ENCODE results near the gene ATXN10. TPM values are rescaled to one million over a fixed set of nuclear protein-coding genes. Genes with fewer than 3 reads are reported as not detected.
"Not testable (repeated sequence)": the region's sequence is repeated elsewhere in the genome, so short reads cannot be mapped to it uniquely, and the experiment has no call there.

The ATXN10 gene
- total RNA-seq, 1 donor from 2014 or later = 156 TPM

GRCh38 chr22:45774001-45774670 is 102.5 kb downstream of the ATXN10 start:
- no peak for DNase-seq (ENCODE audit: low spot score)
- intact Hi-C loops (cut with DNase I) = no loop called here

DNA sequence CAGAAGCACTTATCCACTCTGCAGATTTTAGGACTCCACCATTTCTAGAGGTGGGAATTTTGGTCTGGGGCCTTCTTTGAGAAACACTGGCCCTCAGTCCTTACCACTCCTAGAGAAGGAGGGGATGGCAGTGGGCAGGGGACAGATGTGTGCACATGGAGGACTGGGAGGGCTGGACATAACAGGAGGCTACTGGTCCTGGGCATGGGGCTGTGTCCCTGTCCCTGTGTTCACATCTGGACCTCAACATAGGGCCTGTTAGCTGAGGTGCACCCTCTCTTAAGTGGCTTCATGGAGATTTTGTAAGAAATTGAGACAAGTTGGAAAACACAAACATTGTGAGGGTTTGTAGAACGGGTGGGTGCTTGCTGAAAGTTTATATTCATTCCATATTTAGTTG is 103.4 kb downstream of the ATXN10 start:
- DNase-seq (ENCODE audit: low spot score) = no peak
- intact Hi-C loops (cut with DNase I) = no loop called here

DNA sequence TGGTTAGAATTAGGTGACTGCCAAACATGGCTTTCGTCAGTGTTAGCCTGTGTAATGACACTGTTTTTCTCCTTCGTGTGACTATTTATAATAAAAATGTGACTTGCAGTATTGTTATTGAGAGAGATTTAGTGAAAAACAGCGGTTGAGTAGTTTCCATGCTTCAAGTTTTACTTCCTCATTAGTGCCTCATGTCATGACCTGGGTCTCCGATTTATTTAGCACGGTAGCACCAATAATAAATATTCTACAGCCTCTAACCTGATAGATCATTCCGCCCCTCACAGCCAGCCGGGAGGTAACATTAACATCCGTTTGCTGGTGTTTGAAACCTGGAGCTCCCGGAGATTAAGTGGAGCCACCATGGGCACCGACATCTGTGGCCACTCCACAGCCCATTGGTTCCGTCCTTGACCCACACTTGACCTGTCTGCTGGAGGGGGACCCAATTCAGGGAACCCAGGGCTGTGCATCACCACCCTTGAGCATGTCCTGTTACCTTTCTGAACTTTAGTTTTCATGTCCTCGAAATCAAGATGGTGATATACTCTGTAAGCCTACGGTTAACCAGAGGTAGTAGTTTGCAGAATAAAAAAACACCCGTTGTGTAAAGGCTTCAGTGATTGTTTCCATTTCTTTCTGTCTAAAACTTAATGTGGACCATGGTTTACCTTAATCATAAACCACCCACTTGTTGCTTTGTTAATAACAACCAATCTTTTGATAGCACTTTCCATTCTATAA is 104.1 kb downstream of the ATXN10 start:
- DNase-seq (ENCODE audit: low spot score) = no peak
- intact Hi-C loops (cut with DNase I) = no loop called here

DNA sequence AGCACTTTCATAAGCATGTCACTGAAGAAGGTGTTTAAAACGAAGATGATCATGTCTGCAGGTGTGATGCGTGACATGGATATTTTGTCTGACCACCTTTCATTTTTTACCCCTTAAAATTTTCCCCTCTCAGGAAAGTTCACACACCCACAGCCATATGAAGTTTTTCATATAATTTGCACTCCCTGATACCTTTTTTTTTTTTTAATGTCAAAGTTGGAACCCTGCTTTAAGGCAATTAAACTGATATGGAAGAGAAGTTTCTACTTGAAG is 104.6 kb downstream of the ATXN10 start:
- intact Hi-C loops (cut with DNase I) = no loop called here
- no peak for DNase-seq (ENCODE audit: low spot score)

DNA sequence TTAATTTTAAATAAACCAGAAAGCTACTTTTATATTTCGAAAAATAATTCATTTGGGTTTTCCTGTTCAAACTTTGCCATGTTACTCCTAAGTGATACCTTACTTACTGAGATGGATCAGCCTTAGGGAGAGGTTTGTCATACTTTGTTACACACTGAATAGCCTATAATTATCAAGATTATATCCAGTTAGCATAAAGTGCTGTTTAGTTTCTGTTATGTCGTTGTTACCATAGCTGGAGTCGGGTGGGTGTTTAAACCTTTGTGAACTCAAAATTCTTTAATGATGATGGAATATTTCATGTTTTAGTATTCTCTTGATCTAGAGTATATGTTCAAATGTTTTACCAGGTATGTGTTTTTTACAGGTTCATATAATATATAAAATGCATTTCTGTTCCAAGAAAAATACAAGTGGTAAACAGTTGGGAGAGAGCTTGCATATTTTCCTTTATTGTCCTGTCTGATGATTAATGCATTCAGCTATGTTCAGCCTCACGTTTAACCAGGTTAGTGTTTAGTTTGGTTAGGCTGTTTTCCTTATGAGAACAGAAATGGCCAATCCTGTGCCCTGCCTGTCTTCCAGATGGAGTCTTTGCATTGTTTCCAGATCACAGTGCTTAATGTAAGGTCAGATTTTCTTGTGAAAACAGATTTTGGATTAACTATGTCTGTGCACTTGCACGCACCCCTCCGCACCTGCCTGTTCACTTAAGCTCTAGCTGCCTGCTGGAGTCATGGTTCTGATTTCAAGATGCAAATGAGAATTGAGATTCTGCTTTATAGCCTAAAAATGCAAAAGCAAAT is 105.6 kb downstream of the ATXN10 start:
- intact Hi-C loops (cut with DNase I) = no loop called here
- no peak for DNase-seq (ENCODE audit: low spot score)

DNA sequence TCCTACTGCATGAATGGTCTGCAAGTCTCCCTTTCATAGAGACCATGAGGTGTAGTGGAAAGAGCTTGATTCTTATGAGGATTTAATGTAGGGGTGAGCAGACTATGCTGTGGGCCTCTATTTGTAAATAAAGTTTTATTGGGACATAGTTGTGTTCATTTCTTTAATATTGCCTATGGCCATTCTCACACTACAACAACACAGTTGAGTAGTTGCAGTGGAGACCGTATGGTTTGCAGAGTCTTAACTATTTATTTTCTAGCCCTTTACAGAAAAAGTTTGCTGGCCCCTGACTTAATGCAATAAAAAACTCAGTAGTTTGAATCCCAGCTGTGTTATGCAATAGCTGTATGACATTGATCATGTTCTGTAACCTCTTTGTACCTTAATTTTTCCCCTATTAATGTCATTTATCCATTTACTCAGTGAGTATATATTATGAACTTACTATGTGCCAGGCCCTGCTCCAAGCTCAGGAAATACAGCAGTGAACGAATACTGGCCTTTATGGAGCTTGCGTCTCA is 106.3 kb downstream of the ATXN10 start:
- intact Hi-C loops (cut with DNase I) = no loop called here
- no peak for DNase-seq (ENCODE audit: low spot score)

DNA sequence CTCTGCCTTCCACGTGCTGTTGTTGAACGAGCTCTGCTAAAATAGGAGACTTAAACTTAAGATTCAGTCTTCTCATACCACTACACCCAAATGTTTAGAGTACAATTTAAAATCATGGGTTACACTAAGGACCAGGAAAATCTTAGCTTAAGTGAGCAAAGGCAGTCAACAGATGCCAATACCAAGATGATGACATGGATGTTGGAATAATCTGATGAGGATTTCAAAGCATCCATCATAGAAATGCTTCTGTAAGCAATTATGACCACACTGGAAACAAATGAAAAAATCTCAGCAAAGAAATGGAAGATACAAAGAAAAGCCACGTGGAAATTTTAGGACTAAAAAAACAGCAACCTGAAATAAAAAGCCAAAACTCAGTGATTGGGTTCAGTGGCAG is 109.8 kb downstream of the ATXN10 start:
- DNase-seq (ENCODE audit: low spot score) = no peak
- intact Hi-C loops (cut with DNase I) = no loop called here

GRCh38 chr22:45781966-45782365 is 110.3 kb downstream of the ATXN10 start:
- intact Hi-C loops (cut with DNase I) = no loop called here
- no peak for DNase-seq (ENCODE audit: low spot score)

- DNase-seq (ENCODE audit: low spot score) = no peak
- intact Hi-C loops (cut with DNase I) = no loop called here
These were observed 111.4 kb downstream of the ATXN10 start for GRCh38 chr22:45783021-45783420.

GRCh38 chr22:45783690-45784089 is 112.1 kb downstream of the ATXN10 start:
- intact Hi-C loops (cut with DNase I) = no loop called here
- DNase-seq (ENCODE audit: low spot score) = no peak

- intact Hi-C loops (cut with DNase I) = no loop called here
- no peak for DNase-seq (ENCODE audit: low spot score)
These were observed 113.0 kb downstream of the ATXN10 start for GRCh38 chr22:45784357-45785277.

GRCh38 chr22:45785458-45785857 is 113.8 kb downstream of the ATXN10 start:
- DNase-seq (ENCODE audit: low spot score) = no peak

GRCh38 chr22:45786726-45787125 is 115.1 kb downstream of the ATXN10 start:
- intact Hi-C loops (cut with DNase I) = no loop called here
- no peak for DNase-seq (ENCODE audit: low spot score)

More at GRCh38 chr22:45785458-45785857, 113.8 kb downstream of the ATXN10 start:
- intact Hi-C loops (cut with DNase I) = no loop called here

GRCh38 chr22:45787759-45788158 is 116.1 kb downstream of the ATXN10 start:
- no peak for DNase-seq (ENCODE audit: low spot score)
- intact Hi-C loops (cut with DNase I) = no loop called here

DNA sequence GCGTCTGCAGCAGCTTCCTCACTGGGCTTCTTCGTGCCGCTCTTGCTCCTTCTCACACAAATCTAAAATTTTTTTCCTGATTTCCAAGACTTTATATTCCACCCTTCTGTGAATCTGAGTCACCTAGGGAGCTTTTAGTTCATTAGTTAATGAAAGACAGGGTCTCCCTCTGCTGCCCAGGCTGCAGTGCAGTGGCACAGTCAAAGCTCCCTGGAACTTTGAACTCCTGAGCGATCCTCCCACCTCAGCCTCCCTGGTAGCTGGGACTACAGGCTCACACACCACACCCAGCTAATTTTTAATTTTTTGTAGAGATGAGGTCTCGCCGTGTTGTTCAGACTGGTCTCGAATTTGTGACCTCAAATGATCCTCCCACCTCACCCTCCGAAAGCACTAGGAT is 116.9 kb downstream of the ATXN10 start:
- DNase-seq (ENCODE audit: low spot score) = no peak
- intact Hi-C loops (cut with DNase I) = no loop called here

DNA sequence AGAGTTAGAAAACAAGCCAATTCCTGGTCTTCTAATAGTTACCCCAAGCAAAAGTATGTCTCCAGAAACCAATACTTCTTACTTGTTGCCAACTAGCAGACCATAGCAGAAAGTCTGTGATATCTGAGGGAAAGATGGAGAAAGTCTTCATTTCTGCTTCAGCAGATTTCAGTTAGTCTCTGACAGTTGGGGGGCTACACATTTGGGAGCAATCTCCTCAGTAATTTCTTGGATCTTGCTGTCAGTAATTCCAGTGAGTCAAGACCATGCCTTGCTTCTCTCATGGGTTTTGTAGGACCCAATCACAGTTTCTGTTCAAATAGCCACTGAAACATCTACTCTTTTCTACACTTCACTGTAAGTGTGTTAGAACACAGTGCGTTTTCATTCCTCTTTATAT is 118.8 kb downstream of the ATXN10 start:
- intact Hi-C loops (cut with DNase I) = no loop called here
- DNase-seq (ENCODE audit: low spot score) = no peak

DNA sequence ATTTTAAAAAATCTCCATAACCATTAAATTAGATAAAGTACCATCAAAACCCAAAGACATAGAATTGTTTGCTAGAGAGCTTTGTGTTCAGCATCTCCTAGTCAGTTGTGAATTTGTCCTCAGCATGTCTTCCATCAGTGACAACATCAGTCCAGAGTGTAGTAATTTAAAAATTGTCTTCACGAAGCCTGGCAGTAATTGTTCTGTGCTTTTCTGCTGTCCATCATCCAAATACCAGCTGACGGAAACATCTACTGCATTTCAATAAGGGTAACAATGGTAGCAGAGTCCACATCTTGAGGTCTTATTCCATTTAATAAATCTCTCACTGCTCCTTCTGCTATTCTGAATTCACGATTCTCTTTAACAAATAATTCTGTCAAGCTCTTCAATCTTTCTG is 121.5 kb downstream of the ATXN10 start:
- no peak for DNase-seq (ENCODE audit: low spot score)
- intact Hi-C loops (cut with DNase I) = no loop called here

DNA sequence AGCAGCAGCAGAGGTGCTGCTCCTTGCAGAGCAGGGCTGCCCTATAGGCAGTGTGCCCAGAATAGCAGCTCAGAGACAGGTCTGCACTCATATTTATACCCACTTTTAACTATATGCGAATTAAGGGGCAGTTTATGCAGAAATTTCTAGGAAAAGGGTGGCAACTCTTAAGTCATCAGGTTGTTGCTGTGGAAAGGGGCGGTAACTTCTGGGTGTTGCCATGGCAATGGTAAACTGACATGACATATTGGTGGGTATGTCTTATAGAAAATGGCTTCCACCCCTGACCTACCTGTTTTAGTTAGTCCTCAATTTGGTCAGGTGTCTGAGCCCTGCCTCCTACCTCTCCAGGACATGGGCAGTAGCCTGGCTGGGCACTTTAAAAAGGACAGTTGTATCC is 122.3 kb downstream of the ATXN10 start:
- intact Hi-C loops (cut with DNase I) = no loop called here
- no peak for DNase-seq (ENCODE audit: low spot score)

- DNase-seq (ENCODE audit: low spot score); intact Hi-C loops (cut with DNase I): not testable (repeated sequence)
These were observed 124.4 kb downstream of the ATXN10 start for GRCh38 chr22:45796009-45796408.

GRCh38 chr22:45799291-45799690 is 127.7 kb downstream of the ATXN10 start:
- intact Hi-C loops (cut with DNase I) = no loop called here
- no peak for DNase-seq (ENCODE audit: low spot score)

Data from cardiac septum (tissue), 1 donor.